ENCODE measurements around the gene AGTPBP1. TPM values are rescaled to one million over a fixed set of nuclear protein-coding genes. Genes with fewer than 3 reads are reported as not detected.
A peak's percentile ranks its signal among the peaks of the same experiment; 100 is the strongest.
"Not testable (repeated sequence)": the region's sequence is repeated elsewhere in the genome, so short reads cannot be mapped to it uniquely, and the experiment has no call there.

AGTPBP1 gene
- 18.6 TPM for polyA plus RNA-seq (2012; ENCODE audit: missing spikeins)

- FAIRE-seq (peak; percentile 100), DNase-seq (ENCODE audit: insufficient read length) (peak; percentile 74)
- 0 out of 2 replicates have a peak, but pooled peaks have one; percentile 46 for TF ChIP-seq POLR2AphosphoS5 (IDR thresholded peaks at IDR 0.05; ENCODE audit: low read depth, low read length)
- peak; percentile 57; the same call in 1 of the 2 replicates for TF ChIP-seq POLR2A (IDR thresholded peaks at IDR 0.05; ENCODE audit: low read depth, low read length)
- TF ChIP-seq TAF1 (IDR thresholded peaks at IDR 0.05; ENCODE audit: borderline replicate concordance, low read depth, low read length): no peak
Observed at GRCh38 chr9:85741875-85742596, at the start of gene AGTPBP1. Gene AGTPBP1, minus strand, starts transcription at chr9:85741954. Its CDS starts 29,421 bp downstream, at chr9:85712533.

GRCh38 chr9:85786116-85786515, 44.4 kb upstream of the AGTPBP1 start:
- not testable (repeated sequence) for DNase-seq (ENCODE audit: insufficient read length)
- peak; percentile 89 for FAIRE-seq

DNA sequence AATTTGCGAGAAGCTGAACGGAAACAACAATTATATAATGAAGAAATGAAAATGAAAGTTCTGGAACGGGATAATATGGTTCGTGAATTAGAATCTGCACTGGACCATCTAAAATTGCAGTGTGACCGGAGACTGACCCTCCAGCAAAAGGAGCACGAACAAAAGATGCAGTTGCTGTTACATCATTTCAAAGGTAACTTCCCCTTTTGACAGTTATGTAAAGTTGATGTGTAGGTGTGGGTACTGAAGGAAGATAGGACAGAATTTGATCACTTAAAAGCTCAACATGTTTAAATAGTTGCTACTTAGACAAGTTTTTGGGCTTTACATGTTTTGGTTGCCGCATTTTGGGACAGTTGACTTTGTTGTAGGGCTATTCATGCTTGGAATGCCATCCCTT, 32.1 kb upstream of the AGTPBP1 start:
- FAIRE-seq: peak; percentile 68
- DNase-seq (ENCODE audit: insufficient read length): not testable (repeated sequence)

DNA sequence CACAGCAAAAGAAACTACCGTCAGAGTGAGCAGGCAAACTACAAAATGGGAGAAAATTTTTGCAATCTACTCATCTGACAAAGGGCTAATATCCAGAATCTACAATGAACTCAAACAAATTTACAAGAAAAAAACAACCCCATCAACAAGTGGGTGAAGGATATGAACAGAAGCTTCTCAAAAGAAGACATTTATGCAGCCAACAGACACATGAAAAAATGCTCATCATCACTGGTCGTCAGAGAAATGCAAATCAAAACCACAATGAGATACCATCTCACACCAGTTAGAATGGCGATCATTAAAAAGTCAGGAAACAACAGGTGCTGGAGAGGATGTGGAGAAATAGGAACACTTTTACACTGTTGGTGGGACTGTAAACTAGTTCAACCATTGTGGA, 20.0 kb upstream of the AGTPBP1 start:
- not testable (repeated sequence) for FAIRE-seq; DNase-seq (ENCODE audit: insufficient read length)

DNA sequence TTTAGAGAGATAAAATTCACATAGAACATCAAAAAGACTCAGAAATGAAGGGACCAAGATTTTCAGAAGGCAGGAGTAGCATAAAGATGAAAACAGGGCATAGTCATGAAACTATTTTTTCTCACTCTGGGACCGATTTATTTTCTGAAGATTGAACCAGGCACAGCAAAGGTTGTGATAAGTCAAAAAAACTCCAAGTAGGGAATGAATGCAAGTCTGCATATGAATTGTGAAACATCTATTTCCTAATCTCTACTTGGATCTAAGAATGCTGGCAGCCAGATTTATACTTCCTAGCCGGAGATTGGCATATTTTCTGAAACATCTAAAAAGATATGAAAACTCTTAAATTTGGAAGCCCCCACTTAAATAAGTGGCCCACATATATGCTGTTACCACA, 16.0 kb upstream of the AGTPBP1 start:
- FAIRE-seq: not testable (repeated sequence)

DNA sequence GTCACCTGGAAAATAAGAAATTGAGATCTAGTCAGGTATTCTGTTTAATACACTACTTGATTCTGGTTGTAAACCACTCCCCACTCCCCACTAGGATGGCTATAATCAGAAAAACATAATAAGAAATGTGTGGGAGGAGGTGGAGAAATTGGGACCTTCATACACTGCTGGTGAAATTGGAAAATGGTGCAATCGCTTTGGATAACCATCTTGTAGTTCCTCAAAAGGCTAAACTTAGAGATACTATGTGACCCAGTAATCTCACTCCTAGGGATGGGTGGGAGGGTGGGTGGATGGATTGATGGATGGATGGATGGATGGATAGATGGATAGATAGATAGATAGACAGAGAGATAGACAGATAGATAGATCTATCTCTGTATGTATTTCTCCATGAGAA, 14.5 kb upstream of the AGTPBP1 start:
- DNase-seq (ENCODE audit: insufficient read length); FAIRE-seq: not testable (repeated sequence)

More for the DNA sequence above, 16.0 kb upstream of the AGTPBP1 start:
- not testable (repeated sequence) for DNase-seq (ENCODE audit: insufficient read length)

DNA sequence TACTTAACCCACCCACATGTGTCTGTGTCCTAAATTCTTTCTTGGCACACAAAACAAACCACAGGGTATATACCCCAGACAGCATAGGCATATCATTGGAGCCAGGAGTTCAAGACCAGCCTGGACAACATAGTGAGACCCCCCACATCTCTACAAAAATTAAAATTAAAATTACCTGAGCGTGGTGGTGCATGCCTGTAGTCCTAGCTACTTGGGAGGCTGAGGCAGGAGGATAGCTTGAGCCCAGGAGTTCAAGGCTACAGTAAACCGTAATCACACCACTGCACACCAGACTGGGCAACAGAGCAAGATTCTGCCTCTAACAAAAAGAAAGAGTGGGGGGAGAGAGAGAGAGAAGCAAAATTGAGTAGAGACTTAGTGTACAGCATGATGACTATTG, 4.6 kb upstream of the AGTPBP1 start:
- DNase-seq (ENCODE audit: insufficient read length): no peak
- no peak for FAIRE-seq
- no peak for TF ChIP-seq TAF1 (IDR thresholded peaks at IDR 0.05; ENCODE audit: borderline replicate concordance, low read depth, low read length)
- TF ChIP-seq POLR2AphosphoS5 (IDR thresholded peaks at IDR 0.05; ENCODE audit: low read depth, low read length): no peak
- no peak for TF ChIP-seq POLR2A (IDR thresholded peaks at IDR 0.05; ENCODE audit: low read depth, low read length)

DNA sequence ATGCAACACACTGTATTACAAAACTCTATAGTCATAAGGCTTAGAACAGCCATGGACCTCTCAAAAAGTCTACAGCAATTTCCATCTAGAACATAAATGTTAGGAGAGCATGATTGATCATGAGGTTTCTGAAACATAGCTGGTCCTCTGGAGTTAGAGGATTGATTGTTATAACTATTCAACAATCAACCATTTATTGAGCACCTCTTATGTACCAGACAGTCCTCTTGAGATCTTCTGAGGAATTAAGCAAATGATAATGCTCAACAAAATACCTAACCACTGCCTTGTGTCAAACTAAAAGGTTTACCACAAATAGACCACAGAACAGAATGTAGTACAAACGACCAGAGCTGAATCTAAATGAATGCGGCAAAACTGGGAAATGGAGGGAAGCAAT, 3.4 kb upstream of the AGTPBP1 start:
- DNase-seq (ENCODE audit: insufficient read length) (no peak), FAIRE-seq (no peak)
- TF ChIP-seq TAF1 (IDR thresholded peaks at IDR 0.05; ENCODE audit: borderline replicate concordance, low read depth, low read length) (no peak), POLR2AphosphoS5 (IDR thresholded peaks at IDR 0.05; ENCODE audit: low read depth, low read length) (no peak), POLR2A (IDR thresholded peaks at IDR 0.05; ENCODE audit: low read depth, low read length) (no peak)

- FAIRE-seq (no peak), DNase-seq (ENCODE audit: insufficient read length) (no peak)
- no peak for TF ChIP-seq POLR2A (IDR thresholded peaks at IDR 0.05; ENCODE audit: low read depth, low read length)
- TF ChIP-seq POLR2AphosphoS5 (IDR thresholded peaks at IDR 0.05; ENCODE audit: low read depth, low read length): no peak
- no peak for TF ChIP-seq TAF1 (IDR thresholded peaks at IDR 0.05; ENCODE audit: borderline replicate concordance, low read depth, low read length)
Observed at GRCh38 chr9:85744480-85744879, 2.7 kb upstream of the AGTPBP1 start.

- FAIRE-seq: peak; percentile 64
- TF ChIP-seq POLR2AphosphoS5 (IDR thresholded peaks at IDR 0.05; ENCODE audit: low read depth, low read length) (no peak), TAF1 (IDR thresholded peaks at IDR 0.05; ENCODE audit: borderline replicate concordance, low read depth, low read length) (no peak), POLR2A (IDR thresholded peaks at IDR 0.05; ENCODE audit: low read depth, low read length) (no peak)
- no peak for DNase-seq (ENCODE audit: insufficient read length)
Observed at GRCh38 chr9:85743275-85744128, 1.7 kb upstream of the AGTPBP1 start.

GRCh38 chr9:85742597-85742936, 813 bp upstream of the AGTPBP1 start:
- FAIRE-seq (no peak), DNase-seq (ENCODE audit: insufficient read length) (no peak)

GRCh38 chr9:85741095-85741874, 469 bp downstream of the AGTPBP1 start:
- TF ChIP-seq POLR2AphosphoS5 (IDR thresholded peaks at IDR 0.05; ENCODE audit: low read depth, low read length): no peak
- no peak for TF ChIP-seq TAF1 (IDR thresholded peaks at IDR 0.05; ENCODE audit: borderline replicate concordance, low read depth, low read length)
- TF ChIP-seq POLR2A (IDR thresholded peaks at IDR 0.05; ENCODE audit: low read depth, low read length): no peak
- DNase-seq (ENCODE audit: insufficient read length) (peak; percentile 37), FAIRE-seq (peak; percentile 83)

More at GRCh38 chr9:85742597-85742936, 813 bp upstream of the AGTPBP1 start:
- no peak for TF ChIP-seq TAF1 (IDR thresholded peaks at IDR 0.05; ENCODE audit: borderline replicate concordance, low read depth, low read length)
- TF ChIP-seq POLR2AphosphoS5 (IDR thresholded peaks at IDR 0.05; ENCODE audit: low read depth, low read length): no peak
- no peak for TF ChIP-seq POLR2A (IDR thresholded peaks at IDR 0.05; ENCODE audit: low read depth, low read length)

Data from GM12892 (cell line).